GM21447 (cell line): Measurements from ENCODE around the gene ST6GAL1.
"Not testable (repeated sequence)": the region's sequence is repeated elsewhere in the genome, so short reads cannot be mapped to it uniquely, and the experiment has no call there.

ENCODE experiments used
- ATAC-seq: cut with Tn5 transposase; IDR thresholded peaks from one replicate; pipeline ENCODE4 v1.9.1; 2021; ENCODE audit not compliant: unreplicated experiment

ST6GAL1 gene

GRCh38 chr3:186966406-186966805 is 36.1 kb downstream of the ST6GAL1 start:
- no peak for ATAC-seq

GRCh38 chr3:186967236-186967635 is 36.9 kb downstream of the ST6GAL1 start:
- not testable (repeated sequence) for ATAC-seq

- no peak for ATAC-seq
Observed at GRCh38 chr3:186967686-186968085, 37.4 kb downstream of the ST6GAL1 start.

GRCh38 chr3:186969607-186970006 is 39.3 kb downstream of the ST6GAL1 start:
- no peak for ATAC-seq

GRCh38 chr3:186971106-186971505 is 40.8 kb downstream of the ST6GAL1 start:
- not testable (repeated sequence) for ATAC-seq

- ATAC-seq = no peak
Observed at GRCh38 chr3:186971578-186971977, 41.3 kb downstream of the ST6GAL1 start.

GRCh38 chr3:186973702-186974101 is 43.4 kb downstream of the ST6GAL1 start:
- no peak for ATAC-seq

- no peak for ATAC-seq
Observed at GRCh38 chr3:186974824-186975313, 44.5 kb downstream of the ST6GAL1 start.

GRCh38 chr3:186975726-186976125 is 45.4 kb downstream of the ST6GAL1 start:
- ATAC-seq = no peak

- ATAC-seq = no peak
Observed at GRCh38 chr3:186976837-186977750, 46.8 kb downstream of the ST6GAL1 start.

- ATAC-seq = no peak
Observed at GRCh38 chr3:186978712-186979111, 48.4 kb downstream of the ST6GAL1 start.

GRCh38 chr3:186979852-186980251 is 49.5 kb downstream of the ST6GAL1 start:
- no peak for ATAC-seq

- ATAC-seq = no peak
Observed at GRCh38 chr3:186980989-186981388, 50.7 kb downstream of the ST6GAL1 start.

- no peak for ATAC-seq
Observed at GRCh38 chr3:186983659-186984058, 53.3 kb downstream of the ST6GAL1 start.

GRCh38 chr3:186984064-186984463 is 53.7 kb downstream of the ST6GAL1 start:
- ATAC-seq = no peak

- peak; percentile 52 for ATAC-seq
Observed at GRCh38 chr3:186985661-186986364, 55.5 kb downstream of the ST6GAL1 start.

- no peak for ATAC-seq
Observed at GRCh38 chr3:186986406-186986805, 56.1 kb downstream of the ST6GAL1 start.

- no peak for ATAC-seq
Observed at GRCh38 chr3:186986816-186987215, 56.5 kb downstream of the ST6GAL1 start.

GRCh38 chr3:186988806-186989205 is 58.5 kb downstream of the ST6GAL1 start:
- ATAC-seq = peak; percentile 74

- ATAC-seq = no peak
Observed at GRCh38 chr3:186989429-186989828, 59.1 kb downstream of the ST6GAL1 start.

- no peak for ATAC-seq
Observed at GRCh38 chr3:186990277-186990676, 60.0 kb downstream of the ST6GAL1 start.

- ATAC-seq = no peak
Observed at GRCh38 chr3:186990878-186991308, 60.6 kb downstream of the ST6GAL1 start.
